Measurements from ENCODE around the gene NUP98.

DNA sequence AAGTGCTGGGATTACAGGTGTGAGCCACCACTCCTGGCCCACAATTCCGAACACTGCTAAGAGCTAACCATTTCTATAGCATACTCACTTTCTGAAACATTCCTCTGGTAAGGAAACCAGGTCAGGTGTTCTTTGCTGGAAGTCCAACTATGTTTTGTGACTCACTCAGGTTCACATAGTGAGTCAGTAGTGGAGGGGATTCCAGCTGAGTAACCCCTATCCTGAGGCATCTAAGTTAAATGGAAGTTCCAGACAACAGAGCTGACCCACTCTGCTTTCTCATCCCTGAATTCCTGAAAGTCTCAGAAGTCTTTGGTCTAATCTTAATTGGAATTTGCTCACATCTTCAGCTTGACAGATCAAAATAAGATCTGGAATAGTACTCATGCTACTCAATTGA, 123.2 kb downstream of the NUP98 start:
- no peak for TF ChIP-seq POLR2A (IDR thresholded peaks at IDR 0.05)
- TF ChIP-seq, protein P1, sequence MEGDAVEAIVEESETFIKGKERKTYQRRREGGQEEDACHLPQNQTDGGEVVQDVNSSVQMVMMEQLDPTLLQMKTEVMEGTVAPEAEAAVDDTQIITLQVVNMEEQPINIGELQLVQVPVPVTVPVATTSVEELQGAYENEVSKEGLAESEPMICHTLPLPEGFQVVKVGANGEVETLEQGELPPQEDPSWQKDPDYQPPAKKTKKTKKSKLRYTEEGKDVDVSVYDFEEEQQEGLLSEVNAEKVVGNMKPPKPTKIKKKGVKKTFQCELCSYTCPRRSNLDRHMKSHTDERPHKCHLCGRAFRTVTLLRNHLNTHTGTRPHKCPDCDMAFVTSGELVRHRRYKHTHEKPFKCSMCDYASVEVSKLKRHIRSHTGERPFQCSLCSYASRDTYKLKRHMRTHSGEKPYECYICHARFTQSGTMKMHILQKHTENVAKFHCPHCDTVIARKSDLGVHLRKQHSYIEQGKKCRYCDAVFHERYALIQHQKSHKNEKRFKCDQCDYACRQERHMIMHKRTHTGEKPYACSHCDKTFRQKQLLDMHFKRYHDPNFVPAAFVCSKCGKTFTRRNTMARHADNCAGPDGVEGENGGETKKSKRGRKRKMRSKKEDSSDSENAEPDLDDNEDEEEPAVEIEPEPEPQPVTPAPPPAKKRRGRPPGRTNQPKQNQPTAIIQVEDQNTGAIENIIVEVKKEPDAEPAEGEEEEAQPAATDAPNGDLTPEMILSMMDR (IDR thresholded peaks at IDR 0.05), result no peak

All from right lobe of liver (tissue), 4 donors.